A549 (cell line): ENCODE results near the gene OR6S1. TPM values are rescaled to one million over a fixed set of nuclear protein-coding genes. Genes with fewer than 3 reads are reported as not detected.
A peak's percentile ranks its signal among the peaks of the same experiment; 100 is the strongest.

ENCODE experiments used
- ATAC-seq, 2 experiments: fragments of 200-7000 bp in 1 of 2; fragments of >200 bp in 1 of 2; cut with Nextera tagmentation in 1 of 2; cut with Tn5 transposase in 1 of 2; 3 replicates each; pipeline versions ENCODE4 v1.8.0 to v1.9.1; 2018 to 2020; ENCODE audit warnings: mild to moderate bottlenecking in 1 of 2, moderate library complexity in 1 of 2
- CTCF ChIA-PET: fragments of 300-600 bp; sonication (Branson Sonifier 250); formaldehyde crosslinking; extraction: SDS; loops from one replicate; lab custom pipeline; 2021; ENCODE audit warnings: antibody characterized with exemption, inconsistent platforms; lab: Yijun Ruan, JAX
- POLR2A ChIA-PET: fragments of 350-600 bp; formaldehyde crosslinking; extraction: SDS; loops from one replicate; lab custom pipeline; 2021; ENCODE audit warnings: antibody characterized with exemption, inconsistent platforms; lab: Yijun Ruan, JAX
- DNase-seq, 2 experiments: peaks; one replicate each; pipeline versions ENCODE4 v3.0.0 to v3.0.0-alpha.2; 2011 to 2016; ENCODE audit warnings: low read depth in 1 of 2, low spot score in 1 of 2
- FAIRE-seq: peaks from 2 replicates; lab custom pipeline; 2011; peaks lifted over from hg19 to GRCh38; lab: Jason Lieb, UNC
- H3K27ac ChIP-seq, 2 experiments: fragments of >200 bp; sonication (Bioruptor Twin); formaldehyde crosslinking; 3 replicates each; pipeline ENCODE4 v1.5.1; 2016 to 2017
- H3K4me1 ChIP-seq: fragments of >200 bp; sonication (Bioruptor Twin); formaldehyde crosslinking; 3 replicates; pipeline ENCODE4 v1.6.1; 2016
- H3K4me2 ChIP-seq: fragments of >200 bp; sonication (Bioruptor Twin); formaldehyde crosslinking; 3 replicates; pipeline ENCODE4 v1.6.1; 2016
- H3K4me3 ChIP-seq: fragments of >200 bp; sonication (Bioruptor Twin); formaldehyde crosslinking; 3 replicates; pipeline ENCODE4 v1.5.1; 2016
- H3K9me3 ChIP-seq: fragments of >200 bp; sonication (Bioruptor Twin); formaldehyde crosslinking; 3 replicates; pipeline ENCODE4 v1.6.1; 2016
- BCL3 ChIP-seq: fragments of >200 bp; sonication (Bioruptor Twin); formaldehyde crosslinking; IDR thresholded peaks from 3 replicates; pipeline ENCODE4 v1.6.1; 2016
- CBX2 ChIP-seq: fragments of 200-600 bp; sonication (generic); IDR thresholded peaks from 2 replicates; pipeline ENCODE4 v1.6.1; 2016; ENCODE audit warnings: low read depth, mild to moderate bottlenecking, borderline replicate concordance
- CBX8 ChIP-seq: fragments of 200-600 bp; sonication (generic); IDR thresholded peaks from 2 replicates; pipeline ENCODE4 v1.6.1; 2016
- CHD2 ChIP-seq: fragments of 150-350 bp; IDR thresholded peaks from 2 replicates; pipeline ENCODE4 v1.6.1; 2014; ENCODE audit warnings: low read length; ENCODE audit not compliant: partially characterized antibody
- CHD4 ChIP-seq: fragments of 200-600 bp; sonication (generic); IDR thresholded peaks from 2 replicates; pipeline ENCODE4 v1.6.1; 2016; ENCODE audit warnings: antibody characterized with exemption, mild to moderate bottlenecking, borderline replicate concordance
- ELK1 ChIP-seq: fragments of 150-350 bp; IDR thresholded peaks from 2 replicates; pipeline ENCODE4 v1.6.1; 2014; ENCODE audit warnings: low read depth, mild to moderate bottlenecking, low read length
- ESRRA ChIP-seq: fragments of 150-350 bp; IDR thresholded peaks from 2 replicates; pipeline ENCODE4 v1.6.1; 2014; ENCODE audit warnings: mild to moderate bottlenecking, low read length, borderline replicate concordance
- FOSB ChIP-seq: fragments of 250-450 bp; sonication (Bioruptor Pico); IDR thresholded peaks from 2 replicates; pipeline ENCODE4 v1.5.0; 2020; ENCODE audit warnings: mild to moderate bottlenecking, moderate library complexity
- GATA3 ChIP-seq: IDR thresholded peaks from 2 replicates; pipeline ENCODE4 v1.6.1; 2012; ENCODE audit warnings: borderline replicate concordance
- HMGXB4 ChIP-seq: fragments of 250-450 bp; sonication (Bioruptor Pico); IDR thresholded peaks from 2 replicates; pipeline ENCODE4 v1.5.0; 2021; ENCODE audit warnings: mild to moderate bottlenecking, moderate library complexity, borderline replicate concordance
- JUN ChIP-seq, 2 experiments: fragments of >200 bp; sonication (Bioruptor Twin); formaldehyde crosslinking; IDR thresholded peaks; 2 replicates in 1 of 2; 3 replicates in 1 of 2; pipeline ENCODE4 v1.6.1; 2016 to 2017
- MAFK ChIP-seq: fragments of 450-650 bp; IDR thresholded peaks from 2 replicates; pipeline ENCODE4 v1.6.1; 2014; ENCODE audit not compliant: partially characterized antibody
- PBX3 ChIP-seq: IDR thresholded peaks from 2 replicates; pipeline ENCODE4 v1.6.1; 2012
- POLR2A ChIP-seq: IDR thresholded peaks from 2 replicates; pipeline ENCODE4 v1.6.1; 2012; ENCODE audit warnings: mild to moderate bottlenecking, low read length
- POLR2AphosphoS2 ChIP-seq: conservative IDR thresholded peaks from 2 replicates; pipeline ENCODE4 v1.6.1; 2012; ENCODE audit warnings: low read length, improper control_type of control experiment, inconsistent platforms
- REST ChIP-seq: fragments of 200-600 bp; sonication (generic); IDR thresholded peaks from 2 replicates; pipeline ENCODE4 v1.6.1; 2016; ENCODE audit warnings: antibody characterized with exemption, mild to moderate bottlenecking, moderate library complexity
- SREBF2 ChIP-seq: fragments of 450-650 bp; IDR thresholded peaks from 2 replicates; pipeline ENCODE4 v1.6.1; 2014; ENCODE audit warnings: mild to moderate bottlenecking, moderate library complexity
- ZC3H11A ChIP-seq: fragments of 450-650 bp; IDR thresholded peaks from 2 replicates; pipeline ENCODE4 v1.6.1; 2014; ENCODE audit warnings: antibody characterized with exemption, mild to moderate bottlenecking
- WGBS: methylation state at CpG from one replicate; pipeline ENCODE4 v1.1.6; 2017; ENCODE audit errors: missing lambda C conversion rate; 5-methylcytosine and 5-hydroxymethylcytosine counted together
- polyA plus RNA-seq, 4 experiments: library from polyadenylated mRNA; depleted of rRNA in 3 of 4; stranded (reverse); fragments of >200 nt; fragmentation: RNase III in 1 of 4; extraction: RNeasy Plus Mini Kit Qiagen cat#74134 plus additional on column Dnase treatment in 1 of 4; gene quantifications; 2 replicates in 3 of 4; 3 replicates in 1 of 4; pipeline ENCODE4 v1.2.3, GENCODE V29; 2011 to 2017

The OR6S1 gene
- polyA plus RNA-seq, 2 of the 4 experiments (the other 2 are of a cell fraction), result not detected

- FAIRE-seq (no peak), ATAC-seq (no peak), DNase-seq (no peak)
- peak overlapping the region; percentile 88 for H3K4me2 ChIP-seq
- TF ChIP-seq POLR2A (no peak), JUN (IDR thresholded peaks at IDR 0.05) (no peak), BCL3 (no peak), SREBF2 (no peak), GATA3 (no peak), FOSB (CRISPR knock-in tag) (no peak), CBX8 (no peak), ESRRA (no peak), CHD4 (no peak), PBX3 (no peak), ZC3H11A (no peak), CBX2 (no peak), POLR2AphosphoS2 (no peak), REST (no peak), ELK1 (no peak), MAFK (no peak), CHD2 (no peak), HMGXB4 (CRISPR knock-in tag) (no peak)
- H3K27ac ChIP-seq, result no peak overlapping the region
- 47% methylated on average over 4 of the region's 4 CpGs for WGBS
- no peaks in the 10 kb centered on the region for H3K9me3 ChIP-seq
- H3K4me3 ChIP-seq, result no peak overlapping the region
- POLR2A ChIA-PET, result no interaction called here
- peaks cover 32% of the 10 kb centered on the region for H3K4me1 ChIP-seq
- CTCF ChIA-PET, result interaction anchor here (1.6 to 7.1 kb wide), 5 partner anchors 15 to 285 kb away, joined by 3 to 67 read pairs (median 6); no protein-coding TSS in a partner anchor
Measured at GRCh38 chr14:20611277-20611676, 30.2 kb downstream of the OR6S1 start.
